Endothelial cell of umbilical vein (primary cell): ENCODE results near the gene NAV2.

ENCODE experiments used
- EZH2 ChIP-seq: IDR thresholded peaks from 2 replicates; pipeline ENCODE4 v1.6.1; 2012; ENCODE audit warnings: borderline replicate concordance, low read depth, mild to moderate bottlenecking, moderate library complexity, low read length, inconsistent platforms; ENCODE audit not compliant: severe bottlenecking
- JUN ChIP-seq: IDR thresholded peaks from 2 replicates; pipeline ENCODE4 v1.6.1; 2011; ENCODE audit warnings: borderline replicate concordance, low read depth; ENCODE audit not compliant: insufficient read length, insufficient read depth
- MYC ChIP-seq: IDR thresholded peaks from one replicate; pipeline ENCODE4 v1.6.1; 2011; ENCODE audit warnings: mild to moderate bottlenecking, low read depth, low read length
- POLR2A ChIP-seq: IDR thresholded peaks from 2 replicates; pipeline ENCODE4 v1.6.1; 2012; ENCODE audit warnings: low read depth, mild to moderate bottlenecking, control low read depth, low read length
- POLR2AphosphoS5 ChIP-seq: IDR thresholded peaks from 2 replicates; pipeline ENCODE4 v1.6.1; 2012; ENCODE audit warnings: low read depth, mild to moderate bottlenecking, control low read depth, low read length, moderate library complexity; ENCODE audit not compliant: insufficient read depth
- TF ChIP-seq, protein P1 (sequence below), 2 donors: IDR thresholded peaks; 1 replicate in 1 of 2; 2 replicates in 1 of 2; pipeline ENCODE4 v1.5.1; 2011; ENCODE audit warnings: low read length in 2 of 2, mild to moderate bottlenecking in 2 of 2, moderate library complexity in 2 of 2, control low read depth in 1 of 2, inconsistent platforms in 1 of 2, low read depth in 1 of 2; ENCODE audit not compliant: insufficient read depth in 1 of 2; ENCODE audit errors: extremely low read depth in 1 of 2
- TF ChIP-seq, protein P2 (sequence below): IDR thresholded peaks from 2 replicates; pipeline ENCODE4 v1.6.1; 2011; ENCODE audit not compliant: insufficient read depth, insufficient read length

DNA sequence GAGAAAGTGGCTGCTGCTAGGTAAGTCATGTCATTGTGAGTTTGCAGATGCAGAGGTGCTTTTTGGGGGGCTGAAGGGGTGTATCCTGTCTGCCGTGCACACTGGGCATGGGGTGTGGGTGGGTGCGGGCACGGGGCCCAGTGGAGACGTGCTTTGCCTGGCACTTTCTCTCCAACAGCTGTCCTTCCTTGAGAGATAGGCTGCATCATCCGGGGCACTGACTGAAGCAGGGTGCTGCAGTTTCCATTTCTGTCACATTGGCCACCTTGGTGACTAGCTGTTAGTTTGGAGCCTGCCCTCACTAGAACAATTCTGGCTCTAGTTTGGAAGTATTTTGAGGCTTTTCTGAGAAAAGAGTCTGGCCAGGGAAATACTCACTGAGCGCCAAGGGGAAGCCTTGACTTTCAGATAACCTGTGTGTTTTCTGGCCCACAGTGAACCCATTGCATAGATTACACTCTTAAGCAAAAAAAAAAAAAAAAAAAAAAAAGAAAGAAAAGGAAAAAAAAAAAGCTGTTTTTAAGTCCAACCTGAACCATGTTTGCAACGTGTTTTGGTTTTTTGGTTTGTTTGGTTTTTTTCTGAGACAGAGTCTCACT lies 219.2 kb downstream of the NAV2 start:
- no peak for TF ChIP-seq MYC
- TF ChIP-seq, protein P1, sequence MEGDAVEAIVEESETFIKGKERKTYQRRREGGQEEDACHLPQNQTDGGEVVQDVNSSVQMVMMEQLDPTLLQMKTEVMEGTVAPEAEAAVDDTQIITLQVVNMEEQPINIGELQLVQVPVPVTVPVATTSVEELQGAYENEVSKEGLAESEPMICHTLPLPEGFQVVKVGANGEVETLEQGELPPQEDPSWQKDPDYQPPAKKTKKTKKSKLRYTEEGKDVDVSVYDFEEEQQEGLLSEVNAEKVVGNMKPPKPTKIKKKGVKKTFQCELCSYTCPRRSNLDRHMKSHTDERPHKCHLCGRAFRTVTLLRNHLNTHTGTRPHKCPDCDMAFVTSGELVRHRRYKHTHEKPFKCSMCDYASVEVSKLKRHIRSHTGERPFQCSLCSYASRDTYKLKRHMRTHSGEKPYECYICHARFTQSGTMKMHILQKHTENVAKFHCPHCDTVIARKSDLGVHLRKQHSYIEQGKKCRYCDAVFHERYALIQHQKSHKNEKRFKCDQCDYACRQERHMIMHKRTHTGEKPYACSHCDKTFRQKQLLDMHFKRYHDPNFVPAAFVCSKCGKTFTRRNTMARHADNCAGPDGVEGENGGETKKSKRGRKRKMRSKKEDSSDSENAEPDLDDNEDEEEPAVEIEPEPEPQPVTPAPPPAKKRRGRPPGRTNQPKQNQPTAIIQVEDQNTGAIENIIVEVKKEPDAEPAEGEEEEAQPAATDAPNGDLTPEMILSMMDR (IDR thresholded peaks at IDR 0.05; ENCODE audit: extremely low read depth in 1 of 2, insufficient read depth in 1 of 2, low read depth in 1 of 2, low read length in 2 of 2) = no peak
- TF ChIP-seq, protein P2, sequence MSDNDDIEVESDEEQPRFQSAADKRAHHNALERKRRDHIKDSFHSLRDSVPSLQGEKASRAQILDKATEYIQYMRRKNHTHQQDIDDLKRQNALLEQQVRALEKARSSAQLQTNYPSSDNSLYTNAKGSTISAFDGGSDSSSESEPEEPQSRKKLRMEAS = no peak
- no peak for TF ChIP-seq POLR2A
- TF ChIP-seq EZH2 = no peak
- no peak for TF ChIP-seq POLR2AphosphoS5
- TF ChIP-seq JUN = no peak
